Heart left ventricle (tissue), 16 donors: ENCODE results near the gene RAB14. TPM values are rescaled to one million over a fixed set of nuclear protein-coding genes. Genes with fewer than 3 reads are reported as not detected.

Source experiments
- ATAC-seq, 4 donors: fragments of 200-7000 bp; cut with Tn5 transposase; one replicate each; pipeline ENCODE4 v1.9.1; 2020 to 2022; ENCODE audit warnings: moderate library complexity in 4 of 4, mild to moderate bottlenecking in 3 of 4, moderate number of reproducible peaks in 1 of 4
- DNase-seq, 5 donors: peaks; one replicate each; pipeline ENCODE4 v3.0.0-alpha.2; 2020
- H3K27ac ChIP-seq, 12 donors: fragments of 200-600 bp; sonication (generic) in 4 of 12; one replicate each; pipeline versions ENCODE4 v1.5.0 to v1.8.0; 2016 to 2022; ENCODE audit warnings: mild to moderate bottlenecking in 2 of 12
- H3K27me3 ChIP-seq, 9 donors: fragments of 200-600 bp; sonication (generic) in 2 of 9; one replicate each; pipeline versions ENCODE4 v1.5.1 to v1.8.0; 2016 to 2022; ENCODE audit warnings: mild to moderate bottlenecking in 3 of 9
- H3K36me3 ChIP-seq, 9 donors: fragments of 200-600 bp; sonication (generic) in 2 of 9; one replicate each; pipeline versions ENCODE4 v1.5.0 to v1.8.0; 2018 to 2022; ENCODE audit warnings: mild to moderate bottlenecking in 2 of 9
- H3K4me1 ChIP-seq, 12 donors: fragments of 200-600 bp; sonication (generic) in 4 of 12; one replicate each; pipeline versions ENCODE4 v1.5.0 to v1.8.0; 2016 to 2022; ENCODE audit warnings: mild to moderate bottlenecking in 3 of 12
- H3K4me3 ChIP-seq, 12 donors: fragments of 200-600 bp; sonication (generic) in 4 of 12; one replicate each; pipeline versions ENCODE4 v1.5.0 to v1.8.0; 2017 to 2022; ENCODE audit warnings: mild to moderate bottlenecking in 9 of 12, moderate library complexity in 4 of 12
- H3K9me3 ChIP-seq, 12 donors: fragments of 200-600 bp; sonication (generic) in 4 of 12; one replicate each; pipeline versions ENCODE4 v1.5.0 to v1.8.0; 2016 to 2022; ENCODE audit warnings: mild to moderate bottlenecking in 1 of 12
- CTCF ChIP-seq, 12 donors: fragments of 200-600 bp; sonication (generic) in 4 of 12; IDR thresholded peaks; one replicate each; pipeline versions ENCODE4 v1.5.0 to v1.8.0; 2018 to 2022; ENCODE audit warnings: antibody characterized with exemption in 12 of 12, mild to moderate bottlenecking in 5 of 12
- POLR2A ChIP-seq, 2 donors: fragments of 450-650 bp; IDR thresholded peaks; one replicate each; pipeline ENCODE4 v1.6.1; 2017; ENCODE audit warnings: antibody characterized with exemption in 2 of 2, mild to moderate bottlenecking in 2 of 2, moderate library complexity in 2 of 2
- WGBS, 4 donors: extraction: QIAGEN DNeasy Blood & Tissue Kit in 2 of 4; methylation state at CpG; one replicate each; pipeline versions ENCODE4 v1.1.5 to v1.1.7; 2013 to 2018; 5-methylcytosine and 5-hydroxymethylcytosine counted together
- intact Hi-C, 10 donors: fragments of 100-400 bp; cut with DNase I; formaldehyde crosslinking; loops; one replicate each; pipeline versions ENCODE4 v1.11.1 to v1.14.2; 2022
- polyA plus RNA-seq, 2 donors: library from polyadenylated mRNA; stranded (reverse); fragments of 200-250 nt; gene quantifications; one replicate each; pipeline ENCODE4 v1.2.3, GENCODE V29; 2013
- total RNA-seq, 9 donors: library from RNA; depleted of rRNA in 2 of 9; stranded (reverse); fragments of >200 nt in 2 of 9; fragmentation: NEBNext Ultra II Directional in 3 of 9; extraction: Animal tissue kit (Norgen Biotek cat#: 25700) in 3 of 9; gene quantifications; one replicate each; pipeline versions ENCODE4 v1.1.0 to v1.2.4, GENCODE V29; 2016 to 2023
- donor health status: ischemic (EF 13 %, LVEDD 7.1; RV severe dilation, severe dysfunction).
- donor health status: healthy with polysubstance abuse.
- donor health status: DM: no; HTN: yes; CAD: no.
- donor health status: DM: no; HTN: no; CAD: no.
- donor health status: ischemic (EF 25% LVEDD 6.9; RV normal size, moderate dysfunction).
- donor health status: ischemic (EF 25% LVEDD 5.7; RV mildly dilated, moderate dysfunction).
- donor health status: healthy.
- donor health status: DM: yes; HTN: yes; CAD: no.
- donor health status: ischemic (EF 35%, LVEDD 5.7; RV mildly dilated, moderate dysfunction).
- donor health status: nonischemic (EF 11% LVEDD 7.7; RV severe dilation, severe dysfunction).
- donor health status: DM: yes; HTN: yes; CAD: no.
- donor health status: PGD.
- donor health status: ischemic (EF 29% LVEDD 5.4; RV normal size, mild dysfunction).
- donor health status: nonischemic (EF 23%, LVEDD 6.1; RV moderate dilation, normal function).

RAB14 gene
- total and polyA plus RNA-seq, 11 donors, result 15.8 to 66.9 (median 50.4) TPM

GRCh38 chr9:121141706-121142105 lies 60.0 kb downstream of the RAB14 start:
- H3K27ac ChIP-seq, result no peak overlapping the region
- peaks cover 0 to 100% (median 90%) of the 10 kb centered on the region in 9 donors for H3K36me3 ChIP-seq
- no peaks in the 10 kb centered on the region for H3K27me3 ChIP-seq
- no peaks in the 10 kb centered on the region for H3K4me1 ChIP-seq
- no peaks in the 10 kb centered on the region for H3K9me3 ChIP-seq
- no peak for DNase-seq
- no peak overlapping the region for H3K4me3 ChIP-seq
- intact Hi-C loops, result no loop called here
- ATAC-seq, result no peak
- WGBS, 4 donors, result 89 to 96% (median 94%) methylated on average over 1 of the region's 1 CpG
- TF ChIP-seq CTCF (IDR thresholded peaks at IDR 0.05) (no peak), POLR2A (IDR thresholded peaks at IDR 0.05) (no peak)

DNA sequence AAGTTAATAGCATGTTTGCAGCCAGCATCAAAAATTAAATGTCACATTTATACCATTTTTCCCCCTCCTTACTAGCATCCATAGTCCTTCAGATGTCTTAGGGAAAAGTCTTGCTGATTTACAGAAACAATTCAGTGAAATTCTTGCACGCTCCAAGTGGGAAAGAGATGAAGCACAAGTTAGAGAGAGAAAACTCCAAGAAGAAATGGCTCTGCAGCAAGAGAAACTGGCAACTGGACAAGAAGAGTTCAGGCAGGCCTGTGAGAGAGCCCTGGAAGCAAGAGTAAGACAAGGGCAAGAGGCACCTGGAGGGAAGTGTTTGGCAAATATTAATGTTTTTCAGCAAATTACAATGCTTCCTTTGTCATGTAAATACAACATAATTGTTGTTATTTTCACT lies 60.4 kb downstream of the RAB14 start:
- TF ChIP-seq POLR2A (IDR thresholded peaks at IDR 0.05) (no peak), CTCF (IDR thresholded peaks at IDR 0.05) (no peak)
- 90 to 100% (median 97%) methylated on average over 1 of the region's 1 CpG for WGBS, 4 donors
- no peaks in the 10 kb centered on the region for H3K4me1 ChIP-seq
- no peak overlapping the region for H3K27ac ChIP-seq
- no peak overlapping the region for H3K4me3 ChIP-seq
- H3K36me3 ChIP-seq, result peaks cover 0 to 100% (median 90%) of the 10 kb centered on the region in 9 donors
- no peaks in the 10 kb centered on the region for H3K9me3 ChIP-seq
- DNase-seq (no peak), ATAC-seq (no peak)
- intact Hi-C loops, result no loop called here
- H3K27me3 ChIP-seq, result no peaks in the 10 kb centered on the region

GRCh38 chr9:121140162-121140561 lies 61.5 kb downstream of the RAB14 start:
- no peak overlapping the region for H3K4me3 ChIP-seq
- no peak for ATAC-seq
- H3K9me3 ChIP-seq, result no peaks in the 10 kb centered on the region
- H3K27ac ChIP-seq, result no peak overlapping the region
- 90 to 99% (median 96%) methylated on average over 1 of the region's 1 CpG for WGBS, 4 donors
- H3K27me3 ChIP-seq, result no peaks in the 10 kb centered on the region
- no peak for DNase-seq
- intact Hi-C loops, result no loop called here
- TF ChIP-seq CTCF (IDR thresholded peaks at IDR 0.05) (no peak), POLR2A (IDR thresholded peaks at IDR 0.05) (no peak)
- peaks cover 0 to 99% (median 87%) of the 10 kb centered on the region in 9 donors for H3K36me3 ChIP-seq
- no peaks in the 10 kb centered on the region for H3K4me1 ChIP-seq

DNA sequence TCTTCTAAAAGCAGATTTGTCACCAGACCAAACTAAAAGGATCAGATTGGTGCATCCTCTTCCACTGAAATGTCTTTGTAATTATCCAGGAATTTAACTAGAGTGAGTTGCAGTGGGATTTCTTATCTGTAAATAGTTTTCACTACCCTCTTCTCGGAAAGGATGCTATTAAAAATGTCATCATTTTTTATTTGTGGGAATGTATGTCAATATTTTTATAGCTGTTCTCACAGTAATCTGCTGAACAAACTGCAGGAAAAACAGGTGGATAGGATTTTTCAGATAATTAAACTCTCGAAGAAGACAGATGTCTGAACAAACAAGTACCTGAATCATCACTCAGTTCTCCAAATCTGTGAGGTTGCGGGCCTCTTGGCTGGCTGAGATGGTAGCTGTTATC lies 62.7 kb downstream of the RAB14 start:
- no peak overlapping the region for H3K4me3 ChIP-seq
- H3K27ac ChIP-seq, result no peak overlapping the region
- no peaks in the 10 kb centered on the region for H3K4me1 ChIP-seq
- no peaks in the 10 kb centered on the region for H3K9me3 ChIP-seq
- H3K36me3 ChIP-seq, result peaks cover 0 to 98% (median 81%) of the 10 kb centered on the region in 9 donors
- intact Hi-C loops, result no loop called here
- no peaks in the 10 kb centered on the region for H3K27me3 ChIP-seq
- no peak for DNase-seq
- TF ChIP-seq CTCF (IDR thresholded peaks at IDR 0.05) (no peak), POLR2A (IDR thresholded peaks at IDR 0.05) (no peak)
- no peak for ATAC-seq
- 80 to 82% (median 81%) methylated on average over 3 of the region's 3 CpGs for WGBS, 4 donors
